Glutamatergic neuron (in vitro differentiated cells): ENCODE measurements around the gene PGAP3. TPM values are rescaled to one million over a fixed set of nuclear protein-coding genes. Genes with fewer than 3 reads are reported as not detected.

Experiments used
- DNase-seq: peaks from one replicate; pipeline ENCODE4 v3.0.0; 2022
- H3K27ac Mint-ChIP-seq: one replicate; pipeline ENCODE4 v1.8.0; 2020; ENCODE audit warnings: mild to moderate bottlenecking, mixed read lengths, inconsistent platforms; ENCODE audit not compliant: unreplicated experiment
- H3K27me3 Mint-ChIP-seq: one replicate; pipeline ENCODE4 v1.8.0; 2020; ENCODE audit warnings: mild to moderate bottlenecking, moderate library complexity, mixed read lengths, inconsistent platforms; ENCODE audit not compliant: unreplicated experiment
- H3K36me3 Mint-ChIP-seq: one replicate; pipeline ENCODE4 v1.8.0; 2020; ENCODE audit warnings: mild to moderate bottlenecking, mixed read lengths, inconsistent platforms; ENCODE audit not compliant: unreplicated experiment
- H3K4me1 Mint-ChIP-seq: one replicate; pipeline ENCODE4 v1.8.0; 2020; ENCODE audit warnings: mild to moderate bottlenecking, low read depth, mixed read lengths, inconsistent platforms; ENCODE audit not compliant: unreplicated experiment
- H3K4me3 Mint-ChIP-seq: one replicate; pipeline ENCODE4 v1.8.0; 2020; ENCODE audit warnings: mild to moderate bottlenecking, mixed read lengths, inconsistent platforms; ENCODE audit not compliant: unreplicated experiment
- H3K9me3 Mint-ChIP-seq: one replicate; pipeline ENCODE4 v1.8.0; 2020; ENCODE audit warnings: mild to moderate bottlenecking, moderate library complexity, mixed read lengths, inconsistent platforms; ENCODE audit not compliant: unreplicated experiment
- total RNA-seq: library from RNA; stranded (reverse); fragmentation: NEBNext Ultra II Directional; extraction: Animal tissue kit (Norgen Biotek cat#: 25700); gene quantifications from one replicate; pipeline ENCODE4 v1.2.1, GENCODE V29; 2021; ENCODE audit not compliant: unreplicated experiment
- TF ChIP-seq, protein P1 (sequence below): fragments of 200-600 bp; sonication (generic); IDR thresholded peaks from one replicate; pipeline ENCODE4 v1.5.0; 2021; ENCODE audit not compliant: partially characterized antibody, unreplicated experiment

PGAP3 gene
- total RNA-seq, 1 donor from 2014 or later = 10.7 TPM

DNA sequence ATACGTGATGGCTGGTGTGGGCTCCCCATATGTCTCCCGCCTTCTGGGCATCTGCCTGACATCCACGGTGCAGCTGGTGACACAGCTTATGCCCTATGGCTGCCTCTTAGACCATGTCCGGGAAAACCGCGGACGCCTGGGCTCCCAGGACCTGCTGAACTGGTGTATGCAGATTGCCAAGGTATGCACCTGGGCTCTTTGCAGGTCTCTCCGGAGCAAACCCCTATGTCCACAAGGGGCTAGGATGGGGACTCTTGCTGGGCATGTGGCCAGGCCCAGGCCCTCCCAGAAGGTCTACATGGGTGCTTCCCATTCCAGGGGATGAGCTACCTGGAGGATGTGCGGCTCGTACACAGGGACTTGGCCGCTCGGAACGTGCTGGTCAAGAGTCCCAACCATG is 36.9 kb upstream of the PGAP3 start:
- no peaks in the 10 kb centered on the region for H3K4me1 Mint-ChIP-seq
- H3K27me3 Mint-ChIP-seq = peaks cover 4% of the 10 kb centered on the region
- no peak overlapping the region for H3K4me3 Mint-ChIP-seq
- no peak for DNase-seq
- H3K36me3 Mint-ChIP-seq = no peaks in the 10 kb centered on the region
- peaks cover 5% of the 10 kb centered on the region for H3K9me3 Mint-ChIP-seq
- no peak overlapping the region for H3K27ac Mint-ChIP-seq
- TF ChIP-seq, protein P1, sequence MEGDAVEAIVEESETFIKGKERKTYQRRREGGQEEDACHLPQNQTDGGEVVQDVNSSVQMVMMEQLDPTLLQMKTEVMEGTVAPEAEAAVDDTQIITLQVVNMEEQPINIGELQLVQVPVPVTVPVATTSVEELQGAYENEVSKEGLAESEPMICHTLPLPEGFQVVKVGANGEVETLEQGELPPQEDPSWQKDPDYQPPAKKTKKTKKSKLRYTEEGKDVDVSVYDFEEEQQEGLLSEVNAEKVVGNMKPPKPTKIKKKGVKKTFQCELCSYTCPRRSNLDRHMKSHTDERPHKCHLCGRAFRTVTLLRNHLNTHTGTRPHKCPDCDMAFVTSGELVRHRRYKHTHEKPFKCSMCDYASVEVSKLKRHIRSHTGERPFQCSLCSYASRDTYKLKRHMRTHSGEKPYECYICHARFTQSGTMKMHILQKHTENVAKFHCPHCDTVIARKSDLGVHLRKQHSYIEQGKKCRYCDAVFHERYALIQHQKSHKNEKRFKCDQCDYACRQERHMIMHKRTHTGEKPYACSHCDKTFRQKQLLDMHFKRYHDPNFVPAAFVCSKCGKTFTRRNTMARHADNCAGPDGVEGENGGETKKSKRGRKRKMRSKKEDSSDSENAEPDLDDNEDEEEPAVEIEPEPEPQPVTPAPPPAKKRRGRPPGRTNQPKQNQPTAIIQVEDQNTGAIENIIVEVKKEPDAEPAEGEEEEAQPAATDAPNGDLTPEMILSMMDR = no peak

DNA sequence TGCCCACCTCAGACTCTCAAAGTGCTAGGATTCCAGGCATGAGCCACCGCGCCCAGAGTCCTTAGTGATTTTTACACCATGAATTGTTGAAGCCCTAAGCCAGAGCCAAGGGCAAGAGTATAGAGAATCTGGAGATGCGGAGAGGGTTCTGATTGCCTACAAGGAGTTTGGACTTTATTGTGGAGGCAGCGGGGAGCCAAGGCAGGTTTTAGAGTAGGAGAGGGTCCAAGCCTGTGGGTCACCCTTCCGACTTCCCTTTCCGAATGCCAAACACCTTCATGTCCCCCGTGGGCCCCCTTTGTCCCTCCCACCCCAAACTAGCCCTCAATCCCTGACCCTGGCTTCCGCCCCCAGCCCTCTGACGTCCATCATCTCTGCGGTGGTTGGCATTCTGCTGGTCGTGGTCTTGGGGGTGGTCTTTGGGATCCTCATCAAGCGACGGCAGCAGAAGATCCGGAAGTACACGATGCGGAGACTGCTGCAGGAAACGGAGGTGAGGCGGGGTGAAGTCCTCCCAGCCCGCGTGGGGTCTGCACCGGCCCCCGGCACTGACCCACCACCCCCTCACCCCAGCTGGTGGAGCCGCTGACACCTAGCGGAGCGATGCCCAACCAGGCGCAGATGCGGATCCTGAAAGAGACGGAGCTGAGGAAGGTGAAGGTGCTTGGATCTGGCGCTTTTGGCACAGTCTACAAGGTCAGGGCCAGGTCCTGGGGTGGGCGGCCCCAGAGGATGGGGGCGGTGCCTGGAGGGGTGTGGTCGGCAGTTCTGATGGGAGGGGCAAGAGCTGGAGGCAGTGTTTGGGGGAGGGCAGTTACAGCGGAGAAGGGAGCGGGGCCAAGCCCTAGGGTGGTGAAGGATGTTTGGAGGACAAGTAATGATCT is 35.4 kb upstream of the PGAP3 start:
- no peak overlapping the region for H3K4me3 Mint-ChIP-seq
- TF ChIP-seq, protein P1 = no peak
- H3K27me3 Mint-ChIP-seq = peaks cover 4% of the 10 kb centered on the region
- H3K9me3 Mint-ChIP-seq = peaks cover 5% of the 10 kb centered on the region
- no peak overlapping the region for H3K27ac Mint-ChIP-seq
- DNase-seq = no peak
- H3K36me3 Mint-ChIP-seq = no peaks in the 10 kb centered on the region
- H3K4me1 Mint-ChIP-seq = no peaks in the 10 kb centered on the region

DNA sequence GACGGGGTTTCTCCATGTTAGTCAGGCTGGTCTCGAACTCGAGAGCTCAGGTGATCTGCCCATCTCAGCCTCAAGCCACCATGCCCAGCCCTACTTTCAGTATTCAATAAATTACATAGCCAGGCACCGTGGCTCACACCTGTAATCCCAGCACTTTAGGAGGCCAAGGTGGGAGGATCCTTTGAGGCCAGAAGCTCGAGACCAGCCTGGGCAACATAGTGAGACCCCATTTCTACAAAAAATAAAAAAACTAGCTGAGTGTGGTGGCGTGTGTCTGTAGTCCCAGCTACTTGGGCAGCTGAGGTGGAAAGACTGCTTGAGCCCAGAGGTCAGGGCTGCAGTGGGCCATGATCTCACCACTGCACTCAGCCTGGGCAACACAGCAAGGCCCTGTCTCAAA is 34.2 kb upstream of the PGAP3 start:
- no peak for DNase-seq
- H3K4me1 Mint-ChIP-seq = no peaks in the 10 kb centered on the region
- H3K36me3 Mint-ChIP-seq = no peaks in the 10 kb centered on the region
- peaks cover 5% of the 10 kb centered on the region for H3K9me3 Mint-ChIP-seq
- TF ChIP-seq, protein P1 = no peak
- no peak overlapping the region for H3K27ac Mint-ChIP-seq
- no peak overlapping the region for H3K4me3 Mint-ChIP-seq
- peaks cover 6% of the 10 kb centered on the region for H3K27me3 Mint-ChIP-seq

DNA sequence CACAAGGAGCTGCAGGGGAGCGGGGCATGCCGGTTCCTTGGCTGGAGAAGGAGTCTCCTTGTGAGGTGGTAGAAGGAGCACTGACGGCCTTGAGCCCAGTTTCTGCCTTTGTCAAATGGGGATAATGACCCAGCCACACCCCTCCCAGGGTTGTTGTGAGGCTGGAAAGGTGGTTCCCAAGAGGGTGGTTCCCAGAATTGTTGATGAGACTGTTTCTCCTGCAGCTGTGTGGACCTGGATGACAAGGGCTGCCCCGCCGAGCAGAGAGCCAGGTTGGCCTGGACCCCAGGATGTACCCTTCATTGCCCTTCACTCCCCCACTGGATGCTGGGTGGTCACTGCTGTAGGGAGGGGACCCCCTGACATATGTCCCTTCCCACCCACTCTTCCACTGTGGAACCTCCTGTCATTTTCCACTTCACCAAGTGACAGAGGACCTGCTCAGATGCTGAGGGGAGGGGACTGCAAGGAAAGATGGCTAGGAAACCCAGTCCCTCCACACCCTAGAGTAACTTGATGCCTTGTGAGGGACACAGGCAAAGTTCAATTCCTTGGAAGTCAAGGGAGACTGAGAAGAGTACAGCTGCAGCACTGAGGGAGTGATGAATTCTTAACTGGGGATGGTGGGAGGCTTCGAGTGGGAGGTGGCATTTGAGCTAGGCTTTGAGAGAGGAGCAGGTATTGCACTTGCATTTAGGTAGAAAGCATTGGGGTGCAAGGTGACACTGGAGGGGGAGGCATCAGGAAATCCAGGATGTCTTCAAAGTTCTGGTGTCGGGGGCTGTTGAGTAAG is 31.9 kb upstream of the PGAP3 start:
- Mint-ChIP-seq H3K27ac (no peak overlapping the region), H3K36me3 (no peaks in the 10 kb centered on the region)

More for the DNA sequence above, 31.9 kb upstream of the PGAP3 start:
- Mint-ChIP-seq H3K9me3 (peaks cover 3% of the 10 kb centered on the region), H3K4me1 (no peaks in the 10 kb centered on the region), H3K27me3 (peaks cover 5% of the 10 kb centered on the region), H3K4me3 (no peak overlapping the region)
- DNase-seq = no peak
- TF ChIP-seq, protein P1 = no peak
